ENCODE results near the gene DOCK1.

- TF ChIP-seq EZH2 (IDR thresholded peaks at IDR 0.05; ENCODE audit: low read length, missing control alignments) (no peak), CTCF (conservative IDR thresholded peaks at IDR 0.05 in 1 of 2, IDR thresholded peaks at IDR 0.05 in 1 of 2; ENCODE audit: low read depth in 1 of 2, low read length in 2 of 2) (no peak)
These were observed 521.5 kb downstream of the DOCK1 start for GRCh38 chr10:127426746-127427145.

All from fibroblast of lung (primary cell).